Measurements from ENCODE around the gene FFAR1. TPM values are rescaled to one million over a fixed set of nuclear protein-coding genes. Genes with fewer than 3 reads are reported as not detected.

Gene FFAR1
- total and polyA plus RNA-seq, 2 experiments from 2014 or later = not detected

GRCh38 chr19:35377656-35378055 lies 30.0 kb downstream of the FFAR1 start (continued):
- TF ChIP-seq ETS1 (IDR thresholded peaks at IDR 0.05) = no peak
- TF ChIP-seq ZNF462 (CRISPR knock-in tag; IDR thresholded peaks at IDR 0.05) = no peak

GRCh38 chr19:35378356-35378755 lies 30.7 kb downstream of the FFAR1 start:
- H3K27ac ChIP-seq (ENCODE audit: low read depth) = no peak overlapping the region
- no peaks in the 10 kb centered on the region for H3K79me2 ChIP-seq (replicated peaks; ENCODE audit: insufficient read depth)
- peaks cover 3% of the 10 kb centered on the region; the same call in 2 of the 3 replicates for H3K36me3 Mint-ChIP-seq (ENCODE audit: low read depth)
- H2AFZ ChIP-seq = no peak overlapping the region
- H3K27me3 ChIP-seq (ENCODE audit: insufficient read depth) = no peaks in the 10 kb centered on the region
- no peak for DNase-seq (ENCODE audit: low spot score)
- ATAC-seq = no peak
- H3K9me2 ChIP-seq (ENCODE audit: insufficient read depth) = no peaks in the 10 kb centered on the region; the same call in 1 of the 2 replicates
- peaks cover 35% of the 10 kb centered on the region for H3K9me3 Mint-ChIP-seq
- H3K27ac Mint-ChIP-seq = no peak overlapping the region
- no peaks in the 10 kb centered on the region for H3F3A ChIP-seq (replicated peaks; ENCODE audit: low read depth)
- no peak overlapping the region for H3K4me3 Mint-ChIP-seq
- peaks cover 10% of the 10 kb centered on the region for H3K4me1 Mint-ChIP-seq
- H3K27me3 Mint-ChIP-seq (ENCODE audit: insufficient read depth, low read depth, poor library complexity) = peaks cover 12% of the 10 kb centered on the region
- H3K4me3 ChIP-seq = no peak overlapping the region
- no peak overlapping the region for H3K4me2 ChIP-seq
- no peaks in the 10 kb centered on the region for H4K20me1 ChIP-seq (replicated peaks; ENCODE audit: insufficient read depth)
- H3K36me3 ChIP-seq (ENCODE audit: insufficient read depth) = no peaks in the 10 kb centered on the region
- H3K4me1 ChIP-seq (ENCODE audit: insufficient read depth) = peaks cover 6% of the 10 kb centered on the region
- no peak for TF ChIP-seq CREB1 (CRISPR knock-in tag; IDR thresholded peaks at IDR 0.05; ENCODE audit: low read depth)
- no peak for TF ChIP-seq CTCF (conservative IDR thresholded peaks at IDR 0.05; ENCODE audit: low read depth in 2 of 2)
- no peak for TF ChIP-seq ZNF331 (CRISPR knock-in tag; IDR thresholded peaks at IDR 0.05; ENCODE audit: low read depth)
- no peak for TF ChIP-seq NANOG (IDR thresholded peaks at IDR 0.05; ENCODE audit: borderline replicate concordance)
- no peak for TF ChIP-seq POLR2AphosphoS5 (IDR thresholded peaks at IDR 0.05; ENCODE audit: low read depth)
- no peak for TF ChIP-seq ZNF462 (CRISPR knock-in tag; IDR thresholded peaks at IDR 0.05)
